ENCODE measurements around the gene PROB1.
"Not testable (repeated sequence)": the region's sequence is repeated elsewhere in the genome, so short reads cannot be mapped to it uniquely, and the experiment has no call there.

Gene PROB1

DNA sequence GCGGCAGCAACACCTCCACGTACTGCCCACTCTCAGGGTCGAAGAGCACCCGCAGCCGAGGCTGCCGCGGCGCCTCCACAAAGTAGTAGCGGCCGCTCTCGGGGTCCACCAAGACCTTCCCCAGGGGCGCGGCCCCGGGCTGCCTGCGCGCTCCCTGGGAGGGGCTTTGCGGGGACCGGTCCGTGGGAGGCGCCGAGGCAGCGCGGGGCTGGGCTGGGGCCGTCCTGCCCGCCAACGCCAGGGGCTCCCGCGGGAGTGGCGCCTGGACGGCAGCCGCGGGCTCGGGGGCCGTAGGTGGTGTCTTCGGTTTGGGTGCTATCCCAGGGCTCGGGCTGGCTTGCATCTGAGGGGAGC is 2.6 kb downstream of the PROB1 start:
- TF ChIP-seq CTCF (conservative IDR thresholded peaks at IDR 0.05; ENCODE audit: low read depth, low read length): no peak
- H3K4me3 ChIP-seq (ENCODE audit: low read depth, low read length): peak overlapping the region; percentile 59
- DNase-seq (ENCODE audit: low read depth): no peak

GRCh38 chr5:139391570-139392323 is 3.2 kb downstream of the PROB1 start:
- TF ChIP-seq CTCF (conservative IDR thresholded peaks at IDR 0.05; ENCODE audit: low read depth, low read length): no peak
- peak overlapping the region; percentile 59 for H3K4me3 ChIP-seq (ENCODE audit: low read depth, low read length)
- no peak for DNase-seq (ENCODE audit: low read depth)

GRCh38 chr5:139390639-139391569 is 4.0 kb downstream of the PROB1 start:
- H3K4me3 ChIP-seq (ENCODE audit: low read depth, low read length): no peak overlapping the region
- DNase-seq (ENCODE audit: low read depth): no peak
- no peak for TF ChIP-seq CTCF (conservative IDR thresholded peaks at IDR 0.05; ENCODE audit: low read depth, low read length)

DNA sequence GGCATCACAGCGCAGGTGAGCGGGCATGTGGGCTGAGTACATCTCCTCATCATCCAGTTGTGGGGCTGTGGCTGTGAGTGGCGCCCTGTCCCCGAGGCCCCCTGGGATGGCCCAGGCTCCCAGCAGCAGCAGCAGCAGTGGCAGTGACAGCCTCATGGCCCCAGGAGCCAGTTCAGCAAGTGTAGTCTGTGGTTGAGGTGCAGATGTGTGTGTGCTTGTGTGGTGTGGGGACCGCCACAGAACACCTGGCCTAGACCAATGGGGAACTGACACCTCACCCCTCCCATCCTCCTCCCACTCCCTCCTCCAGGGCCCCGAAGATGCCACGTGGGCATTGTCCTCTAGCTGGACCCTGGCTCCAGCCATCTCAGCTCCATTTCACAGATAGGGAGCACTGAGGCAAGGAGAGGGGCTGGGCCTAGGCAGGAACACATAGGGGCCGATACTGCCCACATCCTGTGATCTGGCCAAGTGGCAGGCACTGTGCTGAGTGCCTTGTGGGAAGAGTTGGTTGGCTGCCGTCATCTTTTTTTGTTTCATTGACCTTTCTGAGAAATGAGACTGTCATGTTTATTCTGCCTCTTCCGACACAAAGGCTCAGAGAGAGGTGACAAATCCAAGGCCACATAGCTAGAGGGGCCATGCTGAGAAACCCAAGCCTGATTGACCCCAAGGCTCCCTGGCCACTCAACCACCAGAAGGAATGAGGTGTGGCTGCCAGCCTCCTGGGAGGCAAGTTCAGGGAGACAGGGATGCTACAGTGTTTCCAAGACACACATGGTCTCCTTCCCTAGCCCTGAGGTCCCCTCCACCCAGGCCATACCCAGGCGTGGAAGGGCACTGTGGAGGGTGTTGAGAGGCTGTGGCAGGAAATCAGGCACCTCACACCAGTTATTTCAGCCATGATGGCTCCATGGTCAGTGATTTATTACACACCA is 4.9 kb downstream of the PROB1 start, which contains the start of gene MZB1:
Gene MZB1 (minus strand): TSS at position 213 of the 938 bp plus-strand sequence. CDS start 57 bp downstream, at position 156.
- no peak for DNase-seq (ENCODE audit: low read depth)
- TF ChIP-seq CTCF (conservative IDR thresholded peaks at IDR 0.05; ENCODE audit: low read depth, low read length): no peak
- H3K4me3 ChIP-seq (ENCODE audit: low read depth, low read length): no peak within 1 kb of the TSS

GRCh38 chr5:139388198-139388821 is 6.6 kb downstream of the PROB1 start:
- no peak overlapping the region for H3K4me3 ChIP-seq (ENCODE audit: low read depth, low read length)
- TF ChIP-seq CTCF (conservative IDR thresholded peaks at IDR 0.05; ENCODE audit: low read depth, low read length): no peak
- DNase-seq (ENCODE audit: low read depth): no peak

- no peak for TF ChIP-seq CTCF (conservative IDR thresholded peaks at IDR 0.05; ENCODE audit: low read depth, low read length)
- no peak for DNase-seq (ENCODE audit: low read depth)
- H3K4me3 ChIP-seq (ENCODE audit: low read depth, low read length): no peak overlapping the region
Observed at GRCh38 chr5:139387611-139388197, 7.2 kb downstream of the PROB1 start.

- not testable (repeated sequence) for DNase-seq (ENCODE audit: low read depth); H3K4me3 ChIP-seq (ENCODE audit: low read depth, low read length)
Observed at GRCh38 chr5:139386956-139387355, 7.9 kb downstream of the PROB1 start.
